MV-4-11 (cell line): ENCODE measurements around the gene NEIL1.
"Not testable (repeated sequence)": the region's sequence is repeated elsewhere in the genome, so short reads cannot be mapped to it uniquely, and the experiment has no call there.

ENCODE experiments used
- DNase-seq: peaks from one replicate; lab custom pipeline; 2025; lab: John Stamatoyannopoulos, UW

NEIL1 gene

DNA sequence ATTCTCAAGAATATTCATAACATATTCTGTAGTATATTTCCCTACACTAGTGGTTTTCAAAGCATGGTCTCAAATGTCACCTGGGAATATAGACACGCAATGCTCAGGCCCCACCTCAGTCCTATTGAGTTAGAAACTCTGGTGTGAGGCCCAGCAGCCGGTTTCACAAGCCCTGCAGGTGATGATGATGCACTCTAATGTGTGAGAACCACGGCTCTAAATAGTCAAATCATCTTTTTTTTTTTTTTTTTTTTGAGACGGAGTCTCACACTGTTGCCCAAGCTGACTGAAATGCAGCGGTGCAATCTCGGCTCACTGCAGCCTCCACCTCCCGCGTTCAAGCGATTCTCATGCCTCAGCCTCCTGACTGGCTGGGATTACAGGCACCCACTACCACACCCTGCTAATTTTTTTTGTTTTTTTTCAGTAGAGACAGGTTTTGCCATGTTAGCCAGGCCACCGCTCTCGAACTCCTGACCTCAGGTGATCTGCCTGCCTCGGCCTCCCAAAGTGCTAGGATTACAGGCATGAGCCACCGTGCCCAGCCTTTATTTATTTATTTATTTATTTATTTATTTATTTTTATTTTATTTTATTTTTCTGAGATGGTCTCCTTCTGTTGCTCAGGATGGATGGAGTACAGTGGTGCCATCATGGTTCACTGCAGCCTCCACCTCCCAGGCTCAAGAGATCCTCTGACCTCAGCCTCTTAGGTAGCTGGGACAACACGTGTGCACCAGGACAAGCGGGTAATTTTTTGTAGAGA, 13.0 kb upstream of the NEIL1 start:
- not testable (repeated sequence) for DNase-seq

- no peak for DNase-seq
Measured at GRCh38 chr15:75335313-75335704, 11.5 kb upstream of the NEIL1 start.

GRCh38 chr15:75335705-75336355, 11.0 kb upstream of the NEIL1 start, which contains the start of gene COMMD4:
Gene COMMD4, plus strand, starts transcription at chr15:75336063. Its CDS starts 27 bp downstream, at chr15:75336090.
- DNase-seq = peak; percentile 85

DNA sequence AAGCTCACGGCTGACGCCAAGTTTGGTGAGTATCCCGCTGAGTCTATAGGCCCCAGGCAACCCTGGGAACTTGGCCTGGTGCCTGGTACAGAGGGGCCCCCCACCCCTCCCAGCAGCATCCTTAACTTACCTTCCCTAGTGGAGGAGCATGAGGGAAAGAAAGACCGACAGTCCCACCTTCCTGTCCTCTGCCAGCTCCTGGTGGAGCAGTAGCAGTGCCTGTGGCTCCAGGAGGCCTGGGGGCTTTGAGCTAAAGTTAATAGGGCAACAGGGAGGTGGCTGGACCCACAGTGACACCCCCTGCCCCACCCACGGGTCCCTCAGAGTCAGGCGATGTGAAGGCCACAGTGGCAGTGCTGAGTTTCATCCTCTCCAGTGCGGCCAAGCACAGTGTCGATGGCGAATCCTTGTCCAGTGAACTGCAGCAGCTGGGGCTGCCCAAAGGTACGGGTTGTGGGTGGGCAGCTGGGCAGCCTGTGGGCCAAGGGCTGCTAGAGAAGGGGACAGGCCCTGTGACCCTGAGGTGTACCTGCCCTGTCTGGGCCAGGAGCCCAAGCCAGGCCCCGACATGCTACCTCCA, 8.1 kb upstream of the NEIL1 start:
- no peak for DNase-seq

DNA sequence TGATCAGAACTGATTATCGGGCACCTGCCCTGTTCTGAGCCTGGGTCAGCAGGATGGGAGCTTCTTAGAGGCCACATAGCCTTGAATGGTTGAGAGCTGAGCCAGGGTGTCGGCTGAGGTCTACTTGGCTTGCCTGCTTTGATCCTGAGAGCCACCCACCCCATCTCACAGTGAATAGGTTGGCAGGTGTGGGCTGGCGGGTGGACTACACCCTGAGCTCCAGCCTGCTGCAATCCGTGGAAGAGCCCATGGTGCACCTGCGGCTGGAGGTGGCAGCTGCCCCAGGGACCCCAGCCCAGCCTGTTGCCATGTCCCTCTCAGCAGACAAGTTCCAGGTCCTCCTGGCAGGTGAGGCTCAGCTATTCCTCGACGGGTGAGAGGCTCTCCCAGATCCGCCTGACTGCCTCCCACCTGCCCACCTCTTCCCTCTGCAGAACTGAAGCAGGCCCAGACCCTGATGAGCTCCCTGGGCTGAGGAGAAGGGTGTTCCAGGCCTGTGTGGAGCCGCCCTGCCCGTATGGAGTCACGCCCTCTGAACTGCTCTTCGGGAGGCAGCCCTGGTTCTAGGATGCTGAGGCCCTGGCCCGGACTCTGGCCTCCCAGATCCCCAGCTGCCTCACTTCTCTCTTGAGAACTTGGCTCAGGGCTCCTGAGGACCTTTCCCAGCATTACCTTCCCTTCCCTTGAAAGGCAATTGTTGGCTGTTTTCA, 7.2 kb upstream of the NEIL1 start:
- DNase-seq = no peak

DNA sequence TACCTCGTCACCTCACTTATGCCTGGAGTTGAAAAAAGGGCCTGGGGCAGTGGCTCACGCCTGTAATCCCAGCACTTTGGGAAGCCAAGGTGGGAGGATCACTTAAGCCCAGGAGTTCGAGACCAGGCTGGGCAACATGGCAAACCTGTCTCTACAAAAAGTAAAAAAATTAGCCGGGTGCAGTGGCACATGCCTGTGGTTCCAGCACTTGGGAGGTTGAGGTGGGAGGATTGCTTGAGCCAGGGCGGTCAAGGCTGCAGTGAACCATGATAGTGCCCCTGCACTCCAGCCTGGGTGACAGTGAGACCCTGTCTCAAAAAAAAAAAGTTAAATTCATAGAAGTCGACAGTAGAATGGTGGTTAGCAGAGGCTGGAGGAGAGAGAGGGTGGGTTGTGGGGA, 4.6 kb upstream of the NEIL1 start:
- DNase-seq = no peak

GRCh38 chr15:75343953-75344352, 2.9 kb upstream of the NEIL1 start:
- DNase-seq = peak; percentile 61

- DNase-seq = peak; percentile 26
Measured at GRCh38 chr15:75347222-75348033, 589 bp downstream of the NEIL1 start.

GRCh38 chr15:75348034-75348561, 1.3 kb downstream of the NEIL1 start:
- no peak for DNase-seq

DNA sequence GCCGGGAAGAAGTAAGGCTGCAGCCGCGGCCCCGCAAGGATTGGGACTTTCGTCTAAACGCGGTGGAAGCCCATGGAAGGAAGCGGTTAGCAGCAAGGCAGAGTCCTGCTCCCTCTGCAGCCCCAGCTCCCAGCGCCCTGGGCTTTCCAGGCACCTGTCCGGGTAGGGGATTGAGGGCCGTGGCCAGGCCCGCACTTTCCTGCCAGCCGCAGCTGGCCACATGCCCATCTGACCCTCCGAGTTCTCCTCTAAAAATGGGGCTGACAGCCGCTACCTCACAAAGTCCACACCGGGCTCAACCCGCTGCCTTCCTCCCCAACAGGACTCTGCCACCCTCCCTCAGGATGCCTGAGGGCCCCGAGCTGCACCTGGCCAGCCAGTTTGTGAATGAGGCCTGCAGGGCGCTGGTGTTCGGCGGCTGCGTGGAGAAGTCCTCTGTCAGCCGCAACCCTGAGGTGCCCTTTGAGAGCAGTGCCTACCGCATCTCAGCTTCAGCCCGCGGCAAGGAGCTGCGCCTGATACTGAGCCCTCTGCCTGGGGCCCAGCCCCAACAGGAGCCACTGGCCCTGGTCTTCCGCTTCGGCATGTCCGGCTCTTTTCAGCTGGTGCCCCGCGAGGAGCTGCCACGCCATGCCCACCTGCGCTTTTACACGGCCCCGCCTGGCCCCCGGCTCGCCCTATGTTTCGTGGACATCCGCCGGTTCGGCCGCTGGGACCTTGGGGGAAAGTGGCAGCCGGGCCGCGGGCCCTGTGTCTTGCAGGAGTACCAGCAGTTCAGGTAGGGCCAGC, 1.9 kb downstream of the NEIL1 start:
- no peak for DNase-seq

DNA sequence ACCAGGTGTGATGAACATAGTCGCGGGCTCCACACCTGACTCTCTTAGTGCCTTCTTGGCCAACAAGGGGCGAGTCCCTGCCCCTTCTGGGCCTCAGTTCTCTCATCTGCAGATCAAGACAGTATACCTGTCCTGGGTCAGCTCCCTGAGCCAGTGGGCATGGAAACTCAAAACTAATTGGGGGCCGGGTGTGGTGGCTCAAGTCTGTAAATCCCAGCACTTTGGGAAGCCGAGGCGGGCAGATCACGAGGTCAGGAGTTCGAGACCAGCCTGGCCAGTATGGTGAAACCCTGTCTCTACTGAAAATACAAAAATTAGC, 2.5 kb downstream of the NEIL1 start:
- DNase-seq = not testable (repeated sequence)

GRCh38 chr15:75349851-75350588, 3.2 kb downstream of the NEIL1 start:
- peak; percentile 90 for DNase-seq

GRCh38 chr15:75350601-75351361, 3.9 kb downstream of the NEIL1 start:
- DNase-seq = peak; percentile 29

GRCh38 chr15:75352186-75353080, 5.6 kb downstream of the NEIL1 start:
- DNase-seq = peak; percentile 4

DNA sequence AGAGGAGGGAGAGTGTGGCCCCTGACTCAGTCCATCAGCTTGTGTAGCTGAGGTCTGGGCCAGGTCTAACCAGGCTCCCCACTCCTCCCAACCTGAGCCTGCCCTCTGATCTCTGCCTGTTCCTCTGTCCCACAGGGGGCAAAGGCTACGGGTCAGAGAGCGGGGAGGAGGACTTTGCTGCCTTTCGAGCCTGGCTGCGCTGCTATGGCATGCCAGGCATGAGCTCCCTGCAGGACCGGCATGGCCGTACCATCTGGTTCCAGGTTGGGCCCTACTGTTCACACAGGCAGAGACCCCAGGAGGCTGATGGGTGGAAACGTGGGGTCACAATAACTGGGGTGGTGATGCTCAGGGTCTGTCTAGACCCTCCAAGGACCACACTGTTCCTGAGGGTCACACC, 6.8 kb downstream of the NEIL1 start:
- DNase-seq = no peak

DNA sequence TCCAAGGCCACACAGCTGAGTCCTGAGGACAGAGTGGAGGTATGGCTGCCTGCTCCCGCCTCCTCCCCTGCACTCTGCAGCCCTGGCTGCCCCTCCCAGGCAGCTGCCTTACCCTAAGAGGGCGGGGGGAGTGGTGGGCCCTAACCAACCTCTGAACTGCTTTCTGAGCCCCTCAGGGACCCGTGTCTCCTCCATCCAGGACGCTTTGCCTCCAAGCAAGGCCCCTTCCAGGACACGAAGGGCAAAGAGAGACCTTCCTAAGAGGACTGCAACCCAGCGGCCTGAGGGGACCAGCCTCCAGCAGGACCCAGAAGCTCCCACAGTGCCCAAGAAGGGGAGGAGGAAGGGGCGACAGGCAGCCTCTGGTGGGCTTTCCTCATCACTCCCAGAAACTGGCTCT, 7.6 kb downstream of the NEIL1 start:
- DNase-seq = no peak

- DNase-seq = no peak
Measured at GRCh38 chr15:75355369-75355768, 8.5 kb downstream of the NEIL1 start.

GRCh38 chr15:75356006-75356405, 9.2 kb downstream of the NEIL1 start:
- DNase-seq = no peak
